CD4-positive, alpha-beta T cell treated with Interferon alpha-2 for 1 hour (primary cell): ENCODE results near the gene UGT1A4.

Experiments used
- DNase-seq, 2 donors: peaks; one replicate each; pipeline ENCODE4 v3.0.0-alpha.2; 2020 to 2022

UGT1A4 gene

GRCh38 chr2:233814056-233814835 lies 95.7 kb downstream of the UGT1A4 start:
- no peak for DNase-seq

GRCh38 chr2:233815861-233816260 lies 97.3 kb downstream of the UGT1A4 start:
- DNase-seq, result no peak

GRCh38 chr2:233816334-233816733 lies 97.8 kb downstream of the UGT1A4 start:
- no peak for DNase-seq

GRCh38 chr2:233816771-233817170 lies 98.2 kb downstream of the UGT1A4 start:
- DNase-seq, result no peak

GRCh38 chr2:233817361-233817911 lies 98.9 kb downstream of the UGT1A4 start:
- no peak for DNase-seq

GRCh38 chr2:233817995-233818638 lies 99.6 kb downstream of the UGT1A4 start:
- DNase-seq, result no peak

DNA sequence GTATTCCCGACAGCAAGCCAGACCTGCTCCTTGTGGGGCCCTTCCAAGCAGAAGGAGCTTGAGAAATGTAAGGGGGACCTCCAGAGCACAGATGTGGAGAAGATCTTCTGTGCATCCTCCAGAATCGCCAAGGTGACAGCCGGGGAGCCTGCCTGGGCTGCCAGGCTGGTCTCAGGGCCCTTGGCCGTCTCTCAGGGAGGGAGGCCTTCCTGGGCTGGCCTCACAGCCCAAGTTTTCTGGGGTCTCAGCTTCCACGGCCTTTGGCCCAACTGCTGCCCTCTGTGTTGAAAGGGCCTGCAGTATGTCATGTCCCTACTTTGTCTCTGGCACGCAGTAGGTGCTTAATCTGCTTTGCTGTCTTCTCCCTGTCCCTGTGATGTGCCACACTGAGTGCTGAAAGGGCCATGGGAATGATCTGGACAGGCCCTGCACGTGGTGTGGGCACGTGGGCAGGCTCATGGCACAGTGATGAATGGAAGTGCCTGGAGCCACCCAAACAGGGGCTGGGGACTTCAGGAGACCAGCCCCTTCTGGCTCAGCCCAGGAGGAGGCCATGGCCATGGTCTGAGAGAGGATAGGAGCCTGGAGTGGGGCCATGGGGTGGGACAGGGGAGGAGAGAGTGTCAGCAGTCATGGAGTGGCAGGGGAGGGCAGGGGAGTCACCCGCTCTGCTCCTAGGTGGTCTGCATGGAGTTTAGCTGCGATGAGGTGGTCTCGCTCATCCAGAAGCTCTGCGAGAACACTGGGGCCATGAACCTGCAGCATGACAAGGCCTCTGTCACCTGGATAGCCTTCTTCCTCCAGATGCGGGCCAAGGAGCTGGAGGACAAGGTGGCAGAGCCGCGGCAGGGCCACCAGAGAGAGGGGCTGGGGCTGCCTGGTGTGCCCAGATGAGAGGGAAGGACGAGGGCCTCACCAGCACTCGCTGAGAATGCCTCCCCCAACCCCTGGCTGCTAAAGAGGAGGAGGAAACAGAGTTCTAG lies 100.4 kb downstream of the UGT1A4 start:
- DNase-seq, result no peak

GRCh38 chr2:233819884-233820773 lies 101.6 kb downstream of the UGT1A4 start:
- no peak for DNase-seq

GRCh38 chr2:233820774-233821105 lies 102.2 kb downstream of the UGT1A4 start:
- DNase-seq, result no peak

- no peak for DNase-seq
Observed at GRCh38 chr2:233821196-233821595, 102.7 kb downstream of the UGT1A4 start.

DNA sequence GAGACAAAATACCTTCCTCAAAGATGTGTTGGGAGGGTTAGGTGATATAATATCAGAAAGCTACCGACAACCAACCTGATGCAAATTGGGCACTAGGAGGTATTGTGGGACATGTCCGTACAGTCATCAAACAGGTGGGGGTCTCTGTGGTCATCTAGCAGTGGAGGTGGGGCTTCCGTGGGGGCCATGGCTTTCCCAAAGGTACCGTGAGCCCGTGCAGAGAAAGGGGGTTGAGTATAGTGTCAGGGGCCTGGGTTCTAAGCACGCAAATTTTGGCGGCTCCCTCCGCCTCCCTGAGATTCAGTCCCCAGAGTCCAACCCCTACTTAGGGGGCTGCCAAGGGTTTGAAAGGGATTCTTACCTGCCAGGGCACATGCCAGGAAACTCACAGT lies 103.2 kb downstream of the UGT1A4 start:
- no peak for DNase-seq

GRCh38 chr2:233822101-233822771 lies 103.7 kb downstream of the UGT1A4 start:
- DNase-seq, result no peak
